RWPE2 (cell line): ENCODE data around the gene WNT9A.

Source experiments
- ATAC-seq: fragments of 200-7000 bp; cut with Tn5 transposase; 3 replicates; pipeline ENCODE4 v1.9.1; 2021; ENCODE audit warnings: low read depth
- DNase-seq: peaks from one replicate; pipeline ENCODE4 v3.0.0-alpha.2; 2020; ENCODE audit warnings: low spot score
- H3K27ac ChIP-seq: fragments of 450-650 bp; 2 replicates; pipeline ENCODE4 v1.5.1; 2017; ENCODE audit warnings: mild to moderate bottlenecking; ENCODE audit not compliant: poor library complexity, severe bottlenecking
- H3K27me3 ChIP-seq: fragments of 250-450 bp; sonication (Bioruptor Pico); 2 replicates; pipeline ENCODE4 v1.5.1; 2021; ENCODE audit warnings: mild to moderate bottlenecking, moderate library complexity; ENCODE audit not compliant: insufficient read depth, poor library complexity, severe bottlenecking
- H3K36me3 ChIP-seq: fragments of 250-450 bp; sonication (Bioruptor Pico); 2 replicates; pipeline ENCODE4 v1.5.1; 2020; ENCODE audit warnings: low read depth, mild to moderate bottlenecking, moderate library complexity
- H3K4me1 ChIP-seq: fragments of 250-450 bp; sonication (Bioruptor Pico); 2 replicates; pipeline ENCODE4 v1.5.1; 2021; ENCODE audit warnings: mild to moderate bottlenecking, moderate library complexity; ENCODE audit not compliant: insufficient read depth, poor library complexity, severe bottlenecking
- H3K4me3 ChIP-seq: fragments of 250-450 bp; sonication (Bioruptor Pico); 2 replicates; pipeline ENCODE4 v1.5.1; 2021; ENCODE audit warnings: mild to moderate bottlenecking, moderate library complexity; ENCODE audit not compliant: severe bottlenecking
- H3K9me3 ChIP-seq: fragments of 250-450 bp; sonication (Bioruptor Pico); 2 replicates; pipeline ENCODE4 v1.5.1; 2021; ENCODE audit warnings: mild to moderate bottlenecking, moderate library complexity; ENCODE audit not compliant: severe bottlenecking
- CTCF ChIP-seq: fragments of 450-650 bp; IDR thresholded peaks from one replicate; pipeline ENCODE4 v1.5.1; 2017; ENCODE audit warnings: mild to moderate bottlenecking, moderate library complexity; ENCODE audit not compliant: poor library complexity, severe bottlenecking

WNT9A gene

GRCh38 chr1:227926896-227927885 lies 20.5 kb downstream of the WNT9A start:
- Histone ChIP-seq H3K27ac (no peak overlapping the region), H3K36me3 (no peaks in the 10 kb centered on the region), H3K4me1 (no peaks in the 10 kb centered on the region), H3K4me3 (no peak overlapping the region), H3K9me3 (no peaks in the 10 kb centered on the region), H3K27me3 (no peaks in the 10 kb centered on the region)
- TF ChIP-seq CTCF: no peak
- ATAC-seq (no peak), DNase-seq (no peak)

- no peak for TF ChIP-seq CTCF
- Histone ChIP-seq H3K4me1 (no peaks in the 10 kb centered on the region), H3K27me3 (no peaks in the 10 kb centered on the region), H3K27ac (no peak overlapping the region), H3K9me3 (no peaks in the 10 kb centered on the region), H3K36me3 (no peaks in the 10 kb centered on the region), H3K4me3 (no peak overlapping the region)
- no peak for DNase-seq
- ATAC-seq: no peak
Observed at GRCh38 chr1:227926216-227926791, 21.4 kb downstream of the WNT9A start.

GRCh38 chr1:227925582-227926198 lies 22.0 kb downstream of the WNT9A start:
- no peak overlapping the region for H3K4me3 ChIP-seq
- H3K9me3 ChIP-seq: no peaks in the 10 kb centered on the region
- H3K27me3 ChIP-seq: no peaks in the 10 kb centered on the region
- no peaks in the 10 kb centered on the region for H3K4me1 ChIP-seq
- DNase-seq (no peak), ATAC-seq (no peak)
- H3K36me3 ChIP-seq: no peaks in the 10 kb centered on the region
- TF ChIP-seq CTCF: no peak
- no peak overlapping the region for H3K27ac ChIP-seq

- Histone ChIP-seq H3K4me1 (no peaks in the 10 kb centered on the region), H3K36me3 (no peaks in the 10 kb centered on the region), H3K4me3 (no peak overlapping the region), H3K9me3 (no peaks in the 10 kb centered on the region), H3K27ac (no peak overlapping the region), H3K27me3 (no peaks in the 10 kb centered on the region)
- ATAC-seq (no peak), DNase-seq (no peak)
- TF ChIP-seq CTCF: no peak
Observed at GRCh38 chr1:227924833-227925574, 22.7 kb downstream of the WNT9A start.
